ENCODE results near the gene PAQR3.

- no peak for TF ChIP-seq CTCF (IDR thresholded peaks at IDR 0.05)
- no peak for TF ChIP-seq POLR2AphosphoS5 (IDR thresholded peaks at IDR 0.05)
- no peak for TF ChIP-seq EP300 (IDR thresholded peaks at IDR 0.05)
- TF ChIP-seq POLR2A (IDR thresholded peaks at IDR 0.05): no peak
Measured at GRCh38 chr4:78863991-78864390, 75.2 kb downstream of the PAQR3 start.
